Vagina (tissue), 2 donors: Measurements from ENCODE around the gene DLX2. TPM values are rescaled to one million over a fixed set of nuclear protein-coding genes. Genes with fewer than 3 reads are reported as not detected.

Source experiments
- DNase-seq, 2 donors: peaks; one replicate each; pipeline ENCODE4 v3.0.0-alpha.2; 2017; ENCODE audit errors: extremely low spot score in 2 of 2
- H3K27ac ChIP-seq: fragments of 200-600 bp; sonication (generic); one replicate; pipeline ENCODE4 v1.5.1; 2019
- H3K27me3 ChIP-seq: fragments of 200-600 bp; sonication (generic); one replicate; pipeline ENCODE4 v1.5.1; 2019
- H3K36me3 ChIP-seq, 2 donors: fragments of 200-600 bp; sonication (generic); one replicate each; pipeline ENCODE4 v1.5.1; 2017 to 2019
- H3K4me1 ChIP-seq: fragments of 200-600 bp; sonication (generic); one replicate; pipeline ENCODE4 v1.5.1; 2019
- H3K4me3 ChIP-seq, 2 donors: fragments of 200-600 bp; sonication (generic); 1 replicate in 1 of 2; 2 replicates in 1 of 2; pipeline ENCODE4 v1.5.1; 2016 to 2019
- H3K9me3 ChIP-seq: fragments of 200-600 bp; sonication (generic); one replicate; pipeline ENCODE4 v1.5.1; 2019
- POLR2A ChIP-seq, 2 donors: fragments of 450-650 bp; IDR thresholded peaks; one replicate each; pipeline ENCODE4 v1.6.1; 2017; ENCODE audit warnings: antibody characterized with exemption in 2 of 2, mild to moderate bottlenecking in 2 of 2, moderate library complexity in 2 of 2
- POLR2AphosphoS5 ChIP-seq, 2 donors: sonication (generic); formaldehyde crosslinking; IDR thresholded peaks; one replicate each; pipeline ENCODE4 v1.9.0; 2017; ENCODE audit warnings: antibody characterized with exemption in 2 of 2, mild to moderate bottlenecking in 2 of 2, low read depth in 1 of 2; ENCODE audit not compliant: insufficient read depth in 1 of 2
- intact Hi-C: fragments of 100-400 bp; cut with DNase I; formaldehyde crosslinking; loops from one replicate; pipeline ENCODE4 v1.15.1; 2023
- total RNA-seq: library from RNA; depleted of rRNA; stranded (reverse); fragments of >200 nt; gene quantifications from one replicate; pipeline ENCODE4 v1.2.3, GENCODE V29; 2016
- TF ChIP-seq, protein P1 (sequence below), 3 experiments: fragments of 450-650 bp in 2 of 3; fragments of 200-600 bp in 1 of 3; sonication (generic) in 1 of 3; IDR thresholded peaks; one replicate each; pipeline ENCODE4 v1.5.1; 2017 to 2019; ENCODE audit warnings: antibody characterized with exemption in 3 of 3, mild to moderate bottlenecking in 2 of 3, moderate library complexity in 2 of 3

Gene DLX2
- total RNA-seq, 1 donor from 2014 or later: not detected

- peak overlapping the region; percentile 3 for H3K4me3 ChIP-seq
- intact Hi-C loops: loop anchor here (10.0 kb wide), 2 partner anchors 292 to 402 kb away; no protein-coding TSS in a partner anchor
These were observed 3.6 kb upstream of the DLX2 start for GRCh38 chr2:172106108-172106961.

GRCh38 chr2:172105471-172106107 lies 2.9 kb upstream of the DLX2 start:
- H3K27ac ChIP-seq: no peak overlapping the region
- no peaks in the 10 kb centered on the region for H3K9me3 ChIP-seq
- H3K36me3 ChIP-seq: no peaks in the 10 kb centered on the region
- intact Hi-C loops: loop anchor here (10.0 kb wide), 2 partner anchors 291 to 401 kb away; no protein-coding TSS in a partner anchor
- H3K4me1 ChIP-seq: peaks cover 47% of the 10 kb centered on the region
- no peak overlapping the region for H3K4me3 ChIP-seq
- no peak for TF ChIP-seq POLR2A (IDR thresholded peaks at IDR 0.05)
- no peak for TF ChIP-seq POLR2AphosphoS5 (IDR thresholded peaks at IDR 0.05; ENCODE audit: insufficient read depth in 1 of 2, low read depth in 1 of 2)
- TF ChIP-seq, protein P1, sequence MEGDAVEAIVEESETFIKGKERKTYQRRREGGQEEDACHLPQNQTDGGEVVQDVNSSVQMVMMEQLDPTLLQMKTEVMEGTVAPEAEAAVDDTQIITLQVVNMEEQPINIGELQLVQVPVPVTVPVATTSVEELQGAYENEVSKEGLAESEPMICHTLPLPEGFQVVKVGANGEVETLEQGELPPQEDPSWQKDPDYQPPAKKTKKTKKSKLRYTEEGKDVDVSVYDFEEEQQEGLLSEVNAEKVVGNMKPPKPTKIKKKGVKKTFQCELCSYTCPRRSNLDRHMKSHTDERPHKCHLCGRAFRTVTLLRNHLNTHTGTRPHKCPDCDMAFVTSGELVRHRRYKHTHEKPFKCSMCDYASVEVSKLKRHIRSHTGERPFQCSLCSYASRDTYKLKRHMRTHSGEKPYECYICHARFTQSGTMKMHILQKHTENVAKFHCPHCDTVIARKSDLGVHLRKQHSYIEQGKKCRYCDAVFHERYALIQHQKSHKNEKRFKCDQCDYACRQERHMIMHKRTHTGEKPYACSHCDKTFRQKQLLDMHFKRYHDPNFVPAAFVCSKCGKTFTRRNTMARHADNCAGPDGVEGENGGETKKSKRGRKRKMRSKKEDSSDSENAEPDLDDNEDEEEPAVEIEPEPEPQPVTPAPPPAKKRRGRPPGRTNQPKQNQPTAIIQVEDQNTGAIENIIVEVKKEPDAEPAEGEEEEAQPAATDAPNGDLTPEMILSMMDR (IDR thresholded peaks at IDR 0.05): no peak
- H3K27me3 ChIP-seq: peaks cover 34% of the 10 kb centered on the region
- DNase-seq: no peak

More at GRCh38 chr2:172106108-172106961, 3.6 kb upstream of the DLX2 start:
- H3K27me3 ChIP-seq: peaks cover 27% of the 10 kb centered on the region
- no peak for DNase-seq
- no peak for TF ChIP-seq POLR2A (IDR thresholded peaks at IDR 0.05)
- TF ChIP-seq, protein P1 (IDR thresholded peaks at IDR 0.05): no peak
- no peak for TF ChIP-seq POLR2AphosphoS5 (IDR thresholded peaks at IDR 0.05; ENCODE audit: insufficient read depth in 1 of 2, low read depth in 1 of 2)
- H3K27ac ChIP-seq: no peak overlapping the region
- H3K36me3 ChIP-seq: no peaks in the 10 kb centered on the region
- H3K4me1 ChIP-seq: peaks cover 39% of the 10 kb centered on the region
- H3K9me3 ChIP-seq: no peaks in the 10 kb centered on the region

- TF ChIP-seq, protein P1 (IDR thresholded peaks at IDR 0.05): peak; percentile 27 to 61 (median 58)
- TF ChIP-seq POLR2AphosphoS5 (IDR thresholded peaks at IDR 0.05; ENCODE audit: insufficient read depth in 1 of 2, low read depth in 1 of 2): no peak
- Histone ChIP-seq H3K9me3 (no peaks in the 10 kb centered on the region), H3K27me3 (peaks cover 41% of the 10 kb centered on the region), H3K4me3 (peak overlapping the region; percentile 41 to 48), H3K4me1 (peaks cover 66% of the 10 kb centered on the region), H3K27ac (no peak overlapping the region), H3K36me3 (no peaks in the 10 kb centered on the region)
- no peak for DNase-seq
- intact Hi-C loops: loop anchor here (10.0 kb wide), 2 partner anchors 289 to 399 kb away; no protein-coding TSS in a partner anchor
These were observed 972 bp upstream of the DLX2 start for GRCh38 chr2:172103471-172104272.

GRCh38 chr2:172101821-172102390 lies 794 bp downstream of the DLX2 start:
- no peak overlapping the region for H3K27ac ChIP-seq
- H3K36me3 ChIP-seq: no peaks in the 10 kb centered on the region
- peak in 1 of 2 donors; percentile 79 for DNase-seq
- peak overlapping the region; percentile 41 to 48 for H3K4me3 ChIP-seq
- H3K27me3 ChIP-seq: peaks cover 48% of the 10 kb centered on the region
- H3K4me1 ChIP-seq: peaks cover 76% of the 10 kb centered on the region
- intact Hi-C loops: loop anchor here (10.0 kb wide), 2 partner anchors 287 to 397 kb away; no protein-coding TSS in a partner anchor
- no peaks in the 10 kb centered on the region for H3K9me3 ChIP-seq
- TF ChIP-seq, protein P1 (IDR thresholded peaks at IDR 0.05): no peak
- TF ChIP-seq POLR2AphosphoS5 (IDR thresholded peaks at IDR 0.05; ENCODE audit: insufficient read depth in 1 of 2, low read depth in 1 of 2) (no peak), POLR2A (IDR thresholded peaks at IDR 0.05) (no peak)
